NT2/D1 (cell line): ENCODE data around the gene MEGF6.

Experiments used
- SUZ12 ChIP-seq: IDR thresholded peaks from 2 replicates; pipeline ENCODE4 v1.6.1; 2011; ENCODE audit not compliant: insufficient read length, insufficient read depth; ENCODE audit errors: extremely low read depth
- YY1 ChIP-seq: IDR thresholded peaks from 2 replicates; pipeline ENCODE4 v1.6.1; 2011; ENCODE audit not compliant: insufficient read length, insufficient read depth
- ZNF274 ChIP-seq: IDR thresholded peaks from 2 replicates; pipeline ENCODE4 v1.6.1; 2011; ENCODE audit warnings: mild to moderate bottlenecking, low read depth, low read length

- TF ChIP-seq YY1 (no peak), SUZ12 (no peak), ZNF274 (no peak)
These were observed 24.1 kb downstream of the MEGF6 start for GRCh38 chr1:3586986-3587759.
